Neural crest cell (in vitro differentiated cells): ENCODE data around the gene GLB1L2. TPM values are rescaled to one million over a fixed set of nuclear protein-coding genes. Genes with fewer than 3 reads are reported as not detected.

Source experiments
- DNase-seq: peaks from one replicate; pipeline ENCODE4 v3.0.0; 2021; ENCODE audit warnings: low read depth, mixed read lengths, low spot score
- H3K27ac Mint-ChIP-seq: one replicate; pipeline ENCODE4 v1.8.0; 2021; ENCODE audit warnings: mild to moderate bottlenecking, mixed read lengths; ENCODE audit not compliant: unreplicated experiment
- H3K27me3 Mint-ChIP-seq: 2 replicates; pipeline ENCODE4 v1.8.0; 2021; ENCODE audit warnings: low read depth, mild to moderate bottlenecking, mixed read lengths
- H3K36me3 Mint-ChIP-seq: 2 replicates; pipeline ENCODE4 v1.8.0; 2021; ENCODE audit warnings: low read depth, mild to moderate bottlenecking, mixed read lengths
- H3K4me1 Mint-ChIP-seq: 2 replicates; pipeline ENCODE4 v1.8.0; 2021; ENCODE audit warnings: mixed read lengths
- H3K4me3 Mint-ChIP-seq: one replicate; pipeline ENCODE4 v1.8.0; 2021; ENCODE audit warnings: mild to moderate bottlenecking, mixed read lengths
- H3K9me3 Mint-ChIP-seq: 2 replicates; pipeline ENCODE4 v1.8.0; 2021; ENCODE audit warnings: mixed read lengths
- total RNA-seq: library from RNA; stranded (reverse); gene quantifications from 2 replicates; pipeline ENCODE4 v1.2.1, GENCODE V29; 2021
- TF ChIP-seq, protein P1 (sequence below): fragments of 200-600 bp; sonication (generic); conservative IDR thresholded peaks from 2 replicates; pipeline ENCODE4 v1.5.0; 2021; ENCODE audit warnings: antibody characterized with exemption, mild to moderate bottlenecking

GLB1L2 gene
- total RNA-seq, 1 donor from 2014 or later = 15.4 TPM

DNA sequence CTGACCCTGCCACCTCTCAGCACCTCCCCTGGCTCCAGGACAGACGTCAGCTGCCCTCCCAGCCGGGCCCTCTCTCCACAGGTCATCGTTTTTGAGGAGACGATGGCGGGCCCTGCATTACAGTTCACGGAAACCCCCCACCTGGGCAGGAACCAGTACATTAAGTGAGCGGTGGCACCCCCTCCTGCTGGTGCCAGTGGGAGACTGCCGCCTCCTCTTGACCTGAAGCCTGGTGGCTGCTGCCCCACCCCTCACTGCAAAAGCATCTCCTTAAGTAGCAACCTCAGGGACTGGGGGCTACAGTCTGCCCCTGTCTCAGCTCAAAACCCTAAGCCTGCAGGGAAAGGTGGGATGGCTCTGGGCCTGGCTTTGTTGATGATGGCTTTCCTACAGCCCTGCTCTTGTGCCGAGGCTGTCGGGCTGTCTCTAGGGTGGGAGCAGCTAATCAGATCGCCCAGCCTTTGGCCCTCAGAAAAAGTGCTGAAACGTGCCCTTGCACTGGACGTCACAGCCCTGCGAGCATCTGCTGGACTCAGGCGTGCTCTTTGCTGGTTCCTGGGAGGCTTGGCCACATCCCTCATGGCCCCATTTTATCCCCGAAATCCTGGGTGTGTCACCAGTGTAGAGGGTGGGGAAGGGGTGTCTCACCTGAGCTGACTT, 43.2 kb downstream of the GLB1L2 start:
- H3K9me3 Mint-ChIP-seq = no peaks in the 10 kb centered on the region
- H3K27me3 Mint-ChIP-seq = no peaks in the 10 kb centered on the region
- no peaks in the 10 kb centered on the region for H3K4me1 Mint-ChIP-seq
- TF ChIP-seq, protein P1, sequence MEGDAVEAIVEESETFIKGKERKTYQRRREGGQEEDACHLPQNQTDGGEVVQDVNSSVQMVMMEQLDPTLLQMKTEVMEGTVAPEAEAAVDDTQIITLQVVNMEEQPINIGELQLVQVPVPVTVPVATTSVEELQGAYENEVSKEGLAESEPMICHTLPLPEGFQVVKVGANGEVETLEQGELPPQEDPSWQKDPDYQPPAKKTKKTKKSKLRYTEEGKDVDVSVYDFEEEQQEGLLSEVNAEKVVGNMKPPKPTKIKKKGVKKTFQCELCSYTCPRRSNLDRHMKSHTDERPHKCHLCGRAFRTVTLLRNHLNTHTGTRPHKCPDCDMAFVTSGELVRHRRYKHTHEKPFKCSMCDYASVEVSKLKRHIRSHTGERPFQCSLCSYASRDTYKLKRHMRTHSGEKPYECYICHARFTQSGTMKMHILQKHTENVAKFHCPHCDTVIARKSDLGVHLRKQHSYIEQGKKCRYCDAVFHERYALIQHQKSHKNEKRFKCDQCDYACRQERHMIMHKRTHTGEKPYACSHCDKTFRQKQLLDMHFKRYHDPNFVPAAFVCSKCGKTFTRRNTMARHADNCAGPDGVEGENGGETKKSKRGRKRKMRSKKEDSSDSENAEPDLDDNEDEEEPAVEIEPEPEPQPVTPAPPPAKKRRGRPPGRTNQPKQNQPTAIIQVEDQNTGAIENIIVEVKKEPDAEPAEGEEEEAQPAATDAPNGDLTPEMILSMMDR = no peak
- no peak for DNase-seq
- no peak overlapping the region for H3K4me3 Mint-ChIP-seq
- no peak overlapping the region for H3K27ac Mint-ChIP-seq
- peaks cover 4% of the 10 kb centered on the region for H3K36me3 Mint-ChIP-seq

DNA sequence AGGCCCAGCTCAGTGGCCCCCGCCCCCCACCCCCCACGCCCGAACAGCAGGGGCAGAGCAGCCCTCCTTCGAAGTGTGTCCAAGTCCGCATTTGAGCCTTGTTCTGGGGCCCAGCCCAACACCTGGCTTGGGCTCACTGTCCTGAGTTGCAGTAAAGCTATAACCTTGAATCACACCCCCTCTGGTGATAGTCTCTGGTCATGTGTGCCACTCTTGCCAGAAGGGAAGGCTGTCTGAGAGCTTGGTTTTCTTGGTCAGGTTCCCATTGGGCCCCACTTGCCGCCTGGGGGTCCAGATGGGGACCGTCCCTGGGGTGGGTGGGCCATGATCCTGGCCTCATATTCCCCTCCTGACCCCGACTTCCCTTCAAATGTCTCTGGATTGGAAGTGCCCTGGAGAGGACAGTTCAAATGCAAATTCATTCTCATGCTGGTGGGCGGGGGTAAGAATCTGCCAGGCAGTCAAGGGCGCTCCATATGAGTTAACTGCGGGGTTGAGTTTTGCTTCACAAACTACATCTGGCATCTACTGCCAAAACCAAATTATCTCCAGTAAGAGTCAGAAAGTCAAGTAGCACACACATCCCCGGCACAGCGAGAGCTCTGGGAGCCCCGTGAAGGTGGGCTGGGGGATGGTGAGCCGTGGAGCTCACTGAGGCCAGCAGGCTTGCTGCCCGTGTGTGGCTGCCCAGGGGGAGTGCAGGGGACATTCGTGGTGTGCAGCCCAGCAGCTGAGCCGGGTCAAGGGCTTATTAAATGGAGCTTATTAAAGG, 44.5 kb downstream of the GLB1L2 start:
- peaks cover 4% of the 10 kb centered on the region for H3K36me3 Mint-ChIP-seq
- TF ChIP-seq, protein P1 = no peak
- no peak for DNase-seq
- H3K27ac Mint-ChIP-seq = no peak overlapping the region
- no peaks in the 10 kb centered on the region for H3K27me3 Mint-ChIP-seq
- H3K4me3 Mint-ChIP-seq = no peak overlapping the region
- no peaks in the 10 kb centered on the region for H3K9me3 Mint-ChIP-seq
- H3K4me1 Mint-ChIP-seq = no peaks in the 10 kb centered on the region

DNA sequence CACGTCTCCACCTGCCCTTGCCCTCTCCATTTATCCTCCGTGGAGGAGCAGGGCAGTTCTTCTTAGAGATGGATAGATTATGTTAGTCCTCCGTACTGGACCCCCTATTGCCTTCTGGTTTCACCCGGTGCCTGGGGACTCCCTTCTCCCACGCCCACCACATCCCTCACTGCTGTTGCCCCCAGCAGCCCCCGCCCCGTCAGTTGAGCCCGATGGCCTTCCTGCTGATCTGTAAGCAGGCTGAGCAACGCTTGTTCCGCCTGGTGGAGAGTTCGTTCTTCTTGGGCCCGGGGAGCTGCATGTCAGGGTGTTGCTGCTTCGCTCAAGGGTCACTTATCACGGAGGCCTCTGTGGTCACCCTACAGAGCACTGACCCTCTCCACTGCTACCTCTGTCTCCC, 46.1 kb downstream of the GLB1L2 start:
- Mint-ChIP-seq H3K4me1 (no peaks in the 10 kb centered on the region), H3K27me3 (no peaks in the 10 kb centered on the region), H3K9me3 (no peaks in the 10 kb centered on the region), H3K27ac (no peak overlapping the region), H3K36me3 (peaks cover 4% of the 10 kb centered on the region), H3K4me3 (no peak overlapping the region)
- DNase-seq = no peak
- TF ChIP-seq, protein P1 = no peak

DNA sequence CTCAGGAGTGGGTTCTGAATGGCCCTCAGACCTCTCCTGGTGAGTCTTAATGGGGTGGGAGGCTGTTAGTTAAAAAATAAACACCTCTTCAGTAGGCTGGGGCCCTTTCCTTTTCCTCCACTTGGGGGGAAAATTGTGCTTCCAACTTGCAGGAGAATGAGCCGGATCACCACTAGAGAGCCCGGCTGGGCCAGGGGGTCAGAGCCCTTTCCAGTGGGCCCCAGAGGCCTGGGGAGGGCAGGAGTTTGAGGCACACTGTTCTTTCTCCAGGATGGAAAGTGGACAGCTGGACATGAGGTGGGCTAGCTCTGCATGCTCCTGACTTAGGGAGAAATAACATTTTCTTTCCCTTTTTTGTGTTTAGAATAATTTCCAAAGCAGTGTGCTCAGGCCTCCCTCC, 47.5 kb downstream of the GLB1L2 start:
- H3K36me3 Mint-ChIP-seq = peaks cover 4% of the 10 kb centered on the region
- TF ChIP-seq, protein P1 = no peak
- no peak overlapping the region for H3K27ac Mint-ChIP-seq
- H3K4me1 Mint-ChIP-seq = no peaks in the 10 kb centered on the region
- no peak for DNase-seq
- no peak overlapping the region for H3K4me3 Mint-ChIP-seq
- H3K27me3 Mint-ChIP-seq = no peaks in the 10 kb centered on the region
- no peaks in the 10 kb centered on the region for H3K9me3 Mint-ChIP-seq

DNA sequence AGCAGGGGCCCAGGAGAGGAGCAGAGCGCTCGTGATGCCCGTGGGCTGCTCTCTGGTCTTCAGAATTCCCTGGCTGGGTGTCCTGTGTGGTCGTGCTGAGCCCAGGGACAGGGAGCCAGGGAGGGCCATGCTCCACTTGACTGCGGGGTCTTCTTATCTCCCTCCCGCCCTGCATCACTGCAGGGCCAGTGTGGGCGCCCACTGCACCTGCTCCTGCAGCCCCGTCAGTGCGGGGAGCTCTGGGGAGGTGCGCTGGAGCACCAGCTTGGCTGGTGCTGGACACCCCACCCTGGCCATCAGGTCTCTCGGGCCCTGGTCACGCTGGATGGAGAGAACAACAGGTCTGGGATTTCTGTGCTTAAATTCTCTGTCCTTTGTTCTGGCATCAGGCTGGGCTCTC, 48.4 kb downstream of the GLB1L2 start:
- H3K27ac Mint-ChIP-seq = peak overlapping the region; percentile 35
- H3K4me1 Mint-ChIP-seq = no peaks in the 10 kb centered on the region
- no peak for DNase-seq
- no peak overlapping the region for H3K4me3 Mint-ChIP-seq
- H3K36me3 Mint-ChIP-seq = peaks cover 4% of the 10 kb centered on the region
- TF ChIP-seq, protein P1 = no peak
- no peaks in the 10 kb centered on the region for H3K9me3 Mint-ChIP-seq
- H3K27me3 Mint-ChIP-seq = no peaks in the 10 kb centered on the region
